HepG2 (cell line): Measurements from ENCODE around the gene SPTAN1.

Source experiments
- GMEB2 ChIP-seq: IDR thresholded peaks from 2 replicates; pipeline ENCODE4 v1.6.1; 2016; ENCODE audit warnings: missing biosample characterization, missing genetic modification reagents, low read depth
- JUND ChIP-seq: sonication (generic); formaldehyde crosslinking; IDR thresholded peaks from 2 replicates; pipeline ENCODE4 v1.8.0; 2022; ENCODE audit warnings: mild to moderate bottlenecking, missing genetic modification reagents
- SMC3 ChIP-seq: IDR thresholded peaks from 2 replicates; pipeline ENCODE4 v1.6.1; 2011; ENCODE audit warnings: low read length, improper control_type of control experiment

- TF ChIP-seq SMC3, result no peak
- TF ChIP-seq GMEB2, result no peak
- no peak for TF ChIP-seq JUND
Observed at GRCh38 chr9:128619127-128619526, 66.7 kb downstream of the SPTAN1 start.
